NCI-H69 (cell line): ENCODE data around the gene CNKSR1.
"Not testable (repeated sequence)": the region's sequence is repeated elsewhere in the genome, so short reads cannot be mapped to it uniquely, and the experiment has no call there.

Experiments
- DNase-seq: peaks from one replicate; lab custom pipeline; 2025; lab: John Stamatoyannopoulos, UW

The CNKSR1 gene

GRCh38 chr1:26230682-26231081 lies 53.4 kb downstream of the CNKSR1 start:
- not testable (repeated sequence) for DNase-seq

GRCh38 chr1:26233903-26234643 lies 56.8 kb downstream of the CNKSR1 start, which contains the start of gene CEP85:
Gene CEP85 (plus strand): TSS chr1:26234200. CDS start chr1:26239784, 5,584 bp downstream.
- DNase-seq, result peak; percentile 95

- DNase-seq, result peak; percentile 46
Observed at GRCh38 chr1:26234644-26235370, 57.5 kb downstream of the CNKSR1 start.

GRCh38 chr1:26237230-26237966 lies 60.1 kb downstream of the CNKSR1 start:
- peak; percentile 13 for DNase-seq
